HCT116 (cell line): Measurements from ENCODE around the gene DNAJC4. TPM values are rescaled to one million over a fixed set of nuclear protein-coding genes. Genes with fewer than 3 reads are reported as not detected.

Source experiments
- ATAC-seq: fragments of 200-7000 bp; cut with Tn5 transposase; 2 replicates; pipeline ENCODE4 v1.9.1; 2020; ENCODE audit warnings: mild to moderate bottlenecking, moderate library complexity
- BruUV-seq: library from RNA; stranded (reverse); fragments of 400-500 nt; replicated peaks from 2 replicates; lab custom pipeline; 2021; lab: Mats Ljungman, UMichigan
- CTCF ChIA-PET: fragments of 300-600 bp; sonication (Branson Sonifier 250); formaldehyde crosslinking; loops from one replicate; lab custom pipeline; 2021; ENCODE audit warnings: antibody characterized with exemption; lab: Charles Lee
- POLR2A ChIA-PET: fragments of 300-600, 350-600 bp; sonication (Branson Sonifier 250); formaldehyde crosslinking; loops from one replicate; lab custom pipeline; 2021; ENCODE audit warnings: antibody characterized with exemption; lab: Charles Lee
- RAD21 ChIA-PET, 2 experiments: fragments of 300-600 bp; sonication (Branson Sonifier 250); formaldehyde crosslinking; loops; one replicate each; lab custom pipeline; 2023; ENCODE audit warnings: low total read pairs in 2 of 2; ENCODE audit not compliant: uncharacterized antibody in 2 of 2, unreplicated experiment in 2 of 2, low non-redundant PET in 1 of 2; lab: Charles Lee
- DNase-seq: peaks from one replicate; pipeline ENCODE4 v3.0.0-alpha.2; 2010; ENCODE audit warnings: low read depth, low spot score
- H2AFZ ChIP-seq: fragments of 200-600 bp; shearing (Covaris generic), sonication (generic); 2 replicates; pipeline ENCODE4 v1.6.1; 2017; ENCODE audit warnings: low read depth, mixed run types, mixed read lengths, antibody characterized with exemption, low read length; ENCODE audit not compliant: poor library complexity, severe bottlenecking
- H3K27ac ChIP-seq: 2 replicates; pipeline ENCODE4 v1.5.1; 2012; ENCODE audit warnings: low read depth, low read length
- H3K27me3 ChIP-seq: fragments of 200-600 bp; sonication (generic); 2 replicates; pipeline ENCODE4 v1.6.1; 2016; ENCODE audit warnings: mixed run types, low read length, mixed read lengths; ENCODE audit not compliant: insufficient read depth
- H3K36me3 ChIP-seq, 2 experiments: fragments of 200-500 bp in 1 of 2; fragments of 200-600 bp in 1 of 2; sonication (Bioruptor generic) in 1 of 2; sonication (generic) in 1 of 2; 2 replicates each; pipeline versions ENCODE4 v1.5.1 to v1.6.1; 2014 to 2016; ENCODE audit warnings: low read length in 2 of 2, inconsistent platforms in 1 of 2, mixed read lengths in 1 of 2, mixed run types in 1 of 2; ENCODE audit not compliant: insufficient read depth in 2 of 2, control insufficient read depth in 1 of 2
- H3K4me1 ChIP-seq, 2 experiments: fragments of 200-600 bp in 1 of 2; sonication (generic) in 1 of 2; 2 replicates each; pipeline versions ENCODE4 v1.5.1 to v1.6.1; 2012 to 2017; ENCODE audit warnings: low read length in 2 of 2, inconsistent platforms in 1 of 2, mild to moderate bottlenecking in 1 of 2, mixed read lengths in 1 of 2, mixed run types in 1 of 2, moderate library complexity in 1 of 2; ENCODE audit not compliant: insufficient read depth in 2 of 2, control insufficient read depth in 1 of 2
- H3K4me2 ChIP-seq: fragments of 200-600 bp; sonication (generic); 2 replicates; pipeline ENCODE4 v1.6.1; 2017; ENCODE audit warnings: mixed run types, low read length, mixed read lengths
- H3K4me3 ChIP-seq, 2 experiments: fragments of 200-600 bp in 1 of 2; sonication (generic) in 1 of 2; replicated peaks in 1 of 2; 2 replicates each; pipeline ENCODE4 v1.5.1; 2011 to 2016; ENCODE audit warnings: low read length in 2 of 2, control low read depth in 1 of 2, low read depth in 1 of 2, mild to moderate bottlenecking in 1 of 2, mixed read lengths in 1 of 2, mixed run types in 1 of 2
- H3K79me2 ChIP-seq: fragments of 200-600 bp; sonication (generic); 2 replicates; pipeline ENCODE4 v1.6.1; 2017; ENCODE audit warnings: mild to moderate bottlenecking, mixed run types, low read length, moderate library complexity, mixed read lengths; ENCODE audit not compliant: insufficient read depth
- H3K9ac ChIP-seq: fragments of 200-600 bp; sonication (generic); 2 replicates; pipeline ENCODE4 v1.6.1; 2016; ENCODE audit warnings: low read length, mixed read lengths
- H3K9me2 ChIP-seq: fragments of 200-600 bp; sonication (generic), shearing (Covaris generic); 2 replicates; pipeline ENCODE4 v1.6.1; 2017; ENCODE audit warnings: mixed run types, mild to moderate bottlenecking, moderate library complexity; ENCODE audit not compliant: insufficient read depth
- H3K9me3 ChIP-seq, 2 experiments: fragments of 200-500 bp in 1 of 2; fragments of 200-600 bp in 1 of 2; sonication (Bioruptor generic) in 1 of 2; sonication (generic) in 1 of 2; 2 replicates each; pipeline ENCODE4 v1.6.1; 2014 to 2017; ENCODE audit warnings: low read length in 2 of 2, mixed read lengths in 2 of 2, inconsistent platforms in 1 of 2, low read depth in 1 of 2, mild to moderate bottlenecking in 1 of 2, mixed run types in 1 of 2, moderate library complexity in 1 of 2; ENCODE audit not compliant: control insufficient read depth in 1 of 2, insufficient read depth in 1 of 2
- H4K20me1 ChIP-seq: fragments of 200-600 bp; sonication (generic), shearing (Covaris generic); 2 replicates; pipeline ENCODE4 v1.6.1; 2017; ENCODE audit warnings: mixed run types, mild to moderate bottlenecking, moderate library complexity; ENCODE audit not compliant: insufficient read depth
- EGR1 ChIP-seq: IDR thresholded peaks from 2 replicates; pipeline ENCODE4 v1.6.1; 2012; ENCODE audit warnings: low read depth
- FOSL1 ChIP-seq: IDR thresholded peaks from 2 replicates; pipeline ENCODE4 v1.6.1; 2012; ENCODE audit warnings: low read depth
- SP1 ChIP-seq: IDR thresholded peaks from 2 replicates; pipeline ENCODE4 v1.6.1; 2012; ENCODE audit warnings: low read depth
- SRF ChIP-seq: IDR thresholded peaks from 2 replicates; pipeline ENCODE4 v1.6.1; 2012; ENCODE audit warnings: low read depth
- YY1 ChIP-seq: IDR thresholded peaks from 2 replicates; pipeline ENCODE4 v1.6.1; 2011; ENCODE audit warnings: low read length, low read depth, moderate library complexity, mild to moderate bottlenecking; ENCODE audit not compliant: insufficient replicate concordance; ENCODE audit errors: extremely low read depth
- ZFX ChIP-seq: fragments of 450-650 bp; IDR thresholded peaks from 2 replicates; pipeline ENCODE4 v1.6.1; 2017
- ZNF274 ChIP-seq: fragments of 200-500 bp; sonication (Bioruptor generic); IDR thresholded peaks from 2 replicates; pipeline ENCODE4 v1.6.1; 2014; ENCODE audit warnings: mild to moderate bottlenecking, low read depth, low read length, inconsistent platforms
- intact Hi-C: fragments of 100-400 bp; cut with micrococcal nuclease; formaldehyde crosslinking; loops from 2 replicates; pipeline ENCODE4 v1.10.0; 2022
- total RNA-seq: library from RNA; stranded (reverse); gene quantifications from one replicate; pipeline ENCODE4 v1.2.1, GENCODE V29; 2021; ENCODE audit not compliant: unreplicated experiment
- TF ChIP-seq, protein P1 (sequence below), 3 experiments: fragments of 200-600 bp in 1 of 3; sonication (generic) in 1 of 3; IDR thresholded peaks in 2 of 3; conservative IDR thresholded peaks in 1 of 3; 2 replicates each; pipeline ENCODE4 v1.5.1; 2012 to 2017; ENCODE audit warnings: low read depth in 2 of 3, low read length in 2 of 3, antibody characterized with exemption in 1 of 3, borderline replicate concordance in 1 of 3, control low read depth in 1 of 3, mild to moderate bottlenecking in 1 of 3, mixed read lengths in 1 of 3, mixed run types in 1 of 3, moderate library complexity in 1 of 3; ENCODE audit not compliant: insufficient read depth in 1 of 3
- TF ChIP-seq, protein P2 (sequence below): IDR thresholded peaks from 2 replicates; pipeline ENCODE4 v1.6.1; 2012

DNAJC4 gene
- total RNA-seq, 1 experiment from 2014 or later: 25.8 TPM

DNA sequence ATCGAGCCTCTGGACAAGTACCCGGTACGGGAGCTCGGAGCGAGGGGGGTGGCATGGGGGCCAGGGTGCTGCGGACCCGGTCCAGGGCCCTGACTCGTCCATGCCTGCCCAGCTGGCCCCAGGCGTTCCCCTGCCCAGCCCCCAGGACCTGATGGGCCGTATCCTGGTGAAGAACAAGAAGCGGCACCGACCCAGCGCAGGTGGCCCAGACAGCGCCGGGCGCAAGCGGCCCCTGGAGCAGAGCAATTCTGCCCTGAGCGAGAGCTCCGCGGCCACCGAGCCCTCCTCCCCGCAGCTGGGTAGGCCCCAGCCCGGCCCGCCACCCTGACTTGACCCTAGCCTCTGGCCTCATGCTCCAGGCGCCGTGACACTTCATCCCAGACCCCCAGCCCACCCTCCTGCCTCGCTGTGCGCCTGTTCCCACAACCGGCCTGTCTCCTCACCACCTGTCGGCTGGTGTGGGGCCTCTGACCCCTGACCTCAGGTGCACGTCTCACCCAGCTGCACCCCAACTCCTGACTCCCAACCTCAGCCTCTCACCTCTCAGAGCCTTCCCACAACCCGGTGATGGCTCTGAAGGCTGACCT, 28.7 kb downstream of the DNAJC4 start (continued):
- TF ChIP-seq, protein P1, sequence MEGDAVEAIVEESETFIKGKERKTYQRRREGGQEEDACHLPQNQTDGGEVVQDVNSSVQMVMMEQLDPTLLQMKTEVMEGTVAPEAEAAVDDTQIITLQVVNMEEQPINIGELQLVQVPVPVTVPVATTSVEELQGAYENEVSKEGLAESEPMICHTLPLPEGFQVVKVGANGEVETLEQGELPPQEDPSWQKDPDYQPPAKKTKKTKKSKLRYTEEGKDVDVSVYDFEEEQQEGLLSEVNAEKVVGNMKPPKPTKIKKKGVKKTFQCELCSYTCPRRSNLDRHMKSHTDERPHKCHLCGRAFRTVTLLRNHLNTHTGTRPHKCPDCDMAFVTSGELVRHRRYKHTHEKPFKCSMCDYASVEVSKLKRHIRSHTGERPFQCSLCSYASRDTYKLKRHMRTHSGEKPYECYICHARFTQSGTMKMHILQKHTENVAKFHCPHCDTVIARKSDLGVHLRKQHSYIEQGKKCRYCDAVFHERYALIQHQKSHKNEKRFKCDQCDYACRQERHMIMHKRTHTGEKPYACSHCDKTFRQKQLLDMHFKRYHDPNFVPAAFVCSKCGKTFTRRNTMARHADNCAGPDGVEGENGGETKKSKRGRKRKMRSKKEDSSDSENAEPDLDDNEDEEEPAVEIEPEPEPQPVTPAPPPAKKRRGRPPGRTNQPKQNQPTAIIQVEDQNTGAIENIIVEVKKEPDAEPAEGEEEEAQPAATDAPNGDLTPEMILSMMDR (IDR thresholded peaks at IDR 0.05 in 2 of 3, conservative IDR thresholded peaks at IDR 0.05 in 1 of 3; ENCODE audit: borderline replicate concordance in 1 of 3, insufficient read depth in 1 of 3, low read depth in 2 of 3, low read length in 2 of 3): no peak
- TF ChIP-seq FOSL1 (no peak), ZNF274 (no peak), SP1 (no peak)

DNA sequence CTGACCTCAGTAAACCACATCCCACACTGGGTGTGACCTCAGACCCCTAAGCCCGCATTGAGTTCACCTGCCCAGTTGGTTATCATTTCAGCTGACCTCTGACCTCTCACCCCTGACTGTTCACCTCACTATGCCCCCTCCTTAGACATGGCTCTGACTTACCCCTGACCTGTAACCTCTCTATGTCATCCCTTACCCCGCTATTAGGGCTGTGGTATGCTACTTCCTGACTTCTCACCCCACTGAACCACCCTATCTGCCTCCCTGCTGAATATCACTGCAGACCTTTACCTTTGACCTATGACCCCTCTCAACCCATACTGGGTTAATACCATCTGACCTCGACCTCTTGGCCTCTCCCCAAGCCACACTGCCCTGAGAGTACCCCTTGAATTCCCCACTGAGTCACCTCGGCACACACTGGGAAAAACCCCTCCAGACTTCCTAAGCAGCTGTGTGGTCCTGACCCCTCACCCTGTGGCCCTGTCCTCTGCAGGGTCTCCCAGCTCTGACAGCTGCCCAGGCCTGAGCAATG, 29.3 kb downstream of the DNAJC4 start:
- Histone ChIP-seq H3K4me3 (no peak overlapping the region), H2AFZ (no peak overlapping the region), H4K20me1 (no peaks in the 10 kb centered on the region), H3K4me2 (no peak overlapping the region), H3K9me2 (no peaks in the 10 kb centered on the region), H3K4me1 (peaks cover 4 to 11% of the 10 kb centered on the region in 2 experiments; a peak in 3 of 4 replicates), H3K27me3 (no peaks in the 10 kb centered on the region), H3K36me3 (peaks cover 30 to 66% of the 10 kb centered on the region in 2 experiments; a peak in 3 of 4 replicates), H3K27ac (no peak overlapping the region), H3K79me2 (peaks cover 9% of the 10 kb centered on the region; the same call in 1 of the 2 replicates), H3K9ac (no peak overlapping the region), H3K9me3 (no peaks in the 10 kb centered on the region)
- ChIA-PET RAD21 (no interaction called here), CTCF (no interaction called here), POLR2A (no interaction called here)
- TF ChIP-seq ZNF274 (no peak), YY1 (no peak), SRF (no peak), EGR1 (no peak), ZFX (no peak)
- TF ChIP-seq, protein P2, sequence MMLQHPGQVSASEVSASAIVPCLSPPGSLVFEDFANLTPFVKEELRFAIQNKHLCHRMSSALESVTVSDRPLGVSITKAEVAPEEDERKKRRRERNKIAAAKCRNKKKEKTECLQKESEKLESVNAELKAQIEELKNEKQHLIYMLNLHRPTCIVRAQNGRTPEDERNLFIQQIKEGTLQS: no peak
- no peak for ATAC-seq
- DNase-seq: no peak
- BruUV-seq: no TSS peak
- intact Hi-C loops: no loop called here
